SH-SY5Y (cell line): ENCODE results near the gene SPIRE2.

Source experiments
- GATA2 ChIP-seq: IDR thresholded peaks from 2 replicates; pipeline ENCODE4 v1.6.1; 2011; ENCODE audit warnings: mild to moderate bottlenecking, low read depth, low read length
- GATA3 ChIP-seq: IDR thresholded peaks from 2 replicates; pipeline ENCODE4 v1.6.1; 2011; ENCODE audit warnings: low read depth, mild to moderate bottlenecking, low read length, moderate library complexity

- no peak for TF ChIP-seq GATA2
- TF ChIP-seq GATA3 = no peak
These were observed 55.8 kb downstream of the SPIRE2 start for GRCh38 chr16:89884041-89884421.
